ENCODE data around the gene AACS.
"Not testable (repeated sequence)": the region's sequence is repeated elsewhere in the genome, so short reads cannot be mapped to it uniquely, and the experiment has no call there.

Gene AACS

GRCh38 chr12:125092872-125093680 lies 27.8 kb downstream of the AACS start:
- DNase-seq, result no peak

GRCh38 chr12:125093681-125094330 lies 28.6 kb downstream of the AACS start:
- no peak for DNase-seq

DNA sequence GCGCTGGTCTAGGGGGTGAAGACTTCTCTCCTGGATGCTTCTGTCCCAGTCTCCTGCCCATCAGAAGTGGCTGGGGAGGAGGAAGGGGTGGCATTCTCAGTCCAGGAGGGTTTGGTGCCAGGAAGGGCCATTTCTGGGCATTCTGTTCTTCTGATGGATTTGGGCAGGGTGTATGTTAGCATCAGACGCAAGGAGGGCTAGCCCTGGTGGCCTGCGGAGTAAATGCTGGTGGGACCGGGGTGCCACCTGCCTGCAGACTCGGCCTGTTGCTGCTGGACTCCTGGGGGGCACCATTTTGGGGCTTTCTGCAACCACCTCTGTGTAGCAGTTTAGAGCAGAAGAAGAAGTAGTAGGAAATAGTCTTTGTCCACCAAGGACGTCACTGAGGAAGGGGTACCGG lies 31.7 kb downstream of the AACS start:
- DNase-seq, result no peak

DNA sequence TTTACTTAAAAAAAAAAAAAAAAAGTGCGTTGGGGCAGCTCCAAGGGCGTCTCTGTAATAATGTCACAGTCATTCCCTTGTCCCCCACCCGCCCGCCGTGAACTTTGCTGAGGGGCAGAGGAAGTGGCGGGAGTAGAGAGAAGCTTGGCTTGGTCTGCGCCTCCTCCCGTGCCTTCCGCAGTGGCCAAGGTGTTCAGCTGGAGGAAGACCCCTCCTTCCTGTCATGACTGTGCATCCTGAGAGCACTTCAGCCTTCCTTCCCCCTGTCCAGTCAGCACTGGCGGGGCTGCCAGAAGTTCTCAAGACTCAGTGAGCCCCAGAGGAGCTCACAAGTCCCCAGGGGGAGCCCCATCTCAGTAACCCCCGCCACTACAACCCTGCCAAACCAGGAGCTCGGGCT lies 32.2 kb downstream of the AACS start:
- no peak for DNase-seq

GRCh38 chr12:125098676-125099408 lies 33.6 kb downstream of the AACS start:
- DNase-seq, result no peak

- no peak for DNase-seq
Measured at GRCh38 chr12:125099409-125099782, 34.2 kb downstream of the AACS start.

GRCh38 chr12:125100551-125101434 lies 35.6 kb downstream of the AACS start:
- no peak for DNase-seq

DNA sequence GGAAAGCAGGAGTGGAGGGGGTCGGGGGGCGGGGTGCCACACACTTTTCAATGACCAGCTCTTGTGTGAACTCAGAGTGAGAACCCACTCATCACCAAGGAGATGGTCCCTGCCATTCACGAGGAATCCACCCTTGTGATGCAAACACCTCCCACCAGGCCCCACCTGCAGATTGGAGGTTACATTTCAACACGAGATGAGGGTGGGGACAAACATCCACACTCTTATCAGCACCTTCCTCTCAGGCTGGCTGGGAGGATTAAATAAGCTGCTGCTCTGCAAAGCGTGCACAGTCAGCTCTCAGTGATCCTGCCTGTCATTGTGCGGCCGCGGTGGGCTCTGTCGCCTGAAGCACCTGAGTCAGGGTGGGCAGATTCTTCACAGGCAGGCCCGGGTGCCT lies 39.7 kb downstream of the AACS start:
- DNase-seq, result no peak

DNA sequence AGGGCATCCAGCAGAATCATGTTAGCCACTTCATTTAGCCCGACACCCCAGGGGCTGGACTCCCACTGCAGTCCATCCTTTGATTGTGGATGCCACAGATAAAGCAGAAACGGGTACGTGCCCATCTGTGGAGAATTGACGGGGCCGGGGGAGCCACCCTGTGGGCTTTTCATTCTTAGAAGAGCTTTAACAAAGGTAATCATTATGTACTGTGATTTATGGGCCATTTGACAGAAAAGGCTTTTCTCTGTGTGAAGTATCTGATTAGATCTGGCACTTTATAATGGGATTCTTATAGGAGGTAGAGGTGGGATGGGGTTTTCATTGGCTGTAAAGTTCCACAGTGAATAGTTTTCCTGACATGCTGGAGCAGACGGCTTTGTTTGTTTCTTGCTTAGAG lies 40.4 kb downstream of the AACS start:
- DNase-seq, result no peak

DNA sequence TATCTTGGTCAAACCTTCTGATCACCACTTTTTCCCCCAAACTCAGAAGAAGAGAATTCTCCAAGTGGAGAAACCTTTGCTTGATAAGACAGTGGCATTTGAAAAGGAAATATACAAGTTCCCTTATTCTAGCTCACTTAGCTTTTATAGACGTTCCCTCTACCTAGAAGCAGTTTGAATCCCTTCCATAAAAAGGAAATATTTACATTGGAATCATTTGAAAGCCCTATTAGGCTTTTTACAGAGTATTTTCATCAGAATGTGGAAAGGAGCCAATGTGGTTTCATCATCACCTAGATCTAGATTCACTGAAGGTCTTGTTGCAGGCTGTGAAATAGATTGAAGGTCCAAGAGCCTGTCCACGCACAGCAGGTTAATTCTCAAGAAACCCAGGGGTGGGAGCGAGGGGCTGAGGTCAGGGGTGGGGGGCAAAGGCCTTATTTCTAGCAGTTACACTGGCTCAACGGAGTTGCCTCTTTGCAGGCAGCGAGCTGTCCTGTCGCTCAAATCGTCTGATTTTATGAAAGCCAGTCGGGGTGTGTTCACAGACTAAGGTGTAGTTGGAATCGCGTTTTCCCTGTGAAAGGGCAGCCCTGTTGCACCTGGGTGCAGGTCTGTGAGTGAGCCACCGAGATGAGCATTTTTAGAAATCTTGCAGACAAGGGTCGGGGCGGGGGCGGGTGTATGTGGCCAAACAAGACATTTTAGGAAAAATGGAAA lies 45.6 kb downstream of the AACS start:
- DNase-seq, result no peak

- no peak for DNase-seq
Measured at GRCh38 chr12:125111403-125111802, 46.2 kb downstream of the AACS start.

- not testable (repeated sequence) for DNase-seq
Measured at GRCh38 chr12:125112614-125113013, 47.4 kb downstream of the AACS start.

DNA sequence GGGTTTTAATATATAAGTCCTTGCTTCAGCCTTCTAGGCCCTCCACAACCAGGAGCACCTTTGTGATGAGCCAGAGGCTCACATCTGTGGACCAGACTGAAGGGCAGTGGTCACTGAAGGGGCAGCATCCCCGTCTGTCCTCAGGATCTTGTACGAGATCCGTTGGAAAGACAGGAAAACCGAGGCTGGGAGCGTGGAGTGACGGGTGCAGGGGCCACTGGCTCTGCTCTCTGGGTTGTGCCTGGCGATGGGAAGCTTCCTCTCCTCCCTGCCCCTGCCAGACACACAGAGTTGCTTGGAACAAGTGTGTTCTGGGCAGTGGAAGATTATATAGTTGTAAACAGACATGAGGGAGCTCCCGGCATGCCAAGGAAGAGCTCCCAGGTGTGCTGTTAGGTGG lies 48.0 kb downstream of the AACS start:
- DNase-seq, result no peak

GRCh38 chr12:125113789-125114188 lies 48.6 kb downstream of the AACS start:
- DNase-seq, result no peak

GRCh38 chr12:125114365-125115141 lies 49.3 kb downstream of the AACS start:
- no peak for DNase-seq

DNA sequence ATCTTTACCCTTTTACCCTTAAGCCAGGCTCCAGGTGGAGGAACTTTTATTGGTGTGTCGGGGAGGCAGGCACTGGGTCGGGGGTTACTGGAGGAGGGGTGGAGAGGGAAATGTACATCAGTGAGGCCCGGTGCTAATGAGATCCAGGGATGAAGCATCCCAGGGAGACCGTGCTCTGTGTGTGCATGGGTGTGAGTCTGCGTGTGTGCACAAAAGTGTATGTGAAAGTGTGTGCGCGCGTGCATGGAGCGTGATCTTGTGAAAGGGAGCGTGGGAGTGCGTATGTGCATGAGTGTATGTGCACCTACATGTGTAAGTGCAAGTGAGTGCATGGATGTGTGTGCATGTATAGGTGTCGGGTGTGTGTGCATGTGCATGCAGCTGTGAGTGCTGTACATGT lies 55.3 kb downstream of the AACS start:
- no peak for DNase-seq

DNA sequence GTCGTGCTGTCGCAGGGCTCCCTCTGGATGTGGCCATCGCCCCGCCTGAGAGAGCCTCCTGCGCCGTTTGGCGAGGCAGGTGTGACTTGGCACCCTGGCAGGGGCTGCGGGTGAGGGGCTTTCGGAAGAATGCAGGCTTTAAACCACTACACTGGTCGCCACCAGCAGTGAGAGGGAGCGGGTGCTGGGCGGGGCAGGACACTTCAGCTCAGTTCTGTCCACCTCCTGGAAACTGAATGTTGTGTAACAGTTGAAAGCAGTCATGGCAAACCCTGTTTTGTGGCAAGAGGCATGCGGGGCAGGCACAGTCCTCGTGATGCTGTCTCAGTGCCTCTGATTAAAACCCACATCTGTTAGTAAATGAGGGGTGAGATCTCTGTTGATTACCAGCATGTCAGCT lies 55.9 kb downstream of the AACS start:
- DNase-seq, result no peak

GRCh38 chr12:125122668-125123067 lies 57.4 kb downstream of the AACS start:
- DNase-seq, result no peak

DNA sequence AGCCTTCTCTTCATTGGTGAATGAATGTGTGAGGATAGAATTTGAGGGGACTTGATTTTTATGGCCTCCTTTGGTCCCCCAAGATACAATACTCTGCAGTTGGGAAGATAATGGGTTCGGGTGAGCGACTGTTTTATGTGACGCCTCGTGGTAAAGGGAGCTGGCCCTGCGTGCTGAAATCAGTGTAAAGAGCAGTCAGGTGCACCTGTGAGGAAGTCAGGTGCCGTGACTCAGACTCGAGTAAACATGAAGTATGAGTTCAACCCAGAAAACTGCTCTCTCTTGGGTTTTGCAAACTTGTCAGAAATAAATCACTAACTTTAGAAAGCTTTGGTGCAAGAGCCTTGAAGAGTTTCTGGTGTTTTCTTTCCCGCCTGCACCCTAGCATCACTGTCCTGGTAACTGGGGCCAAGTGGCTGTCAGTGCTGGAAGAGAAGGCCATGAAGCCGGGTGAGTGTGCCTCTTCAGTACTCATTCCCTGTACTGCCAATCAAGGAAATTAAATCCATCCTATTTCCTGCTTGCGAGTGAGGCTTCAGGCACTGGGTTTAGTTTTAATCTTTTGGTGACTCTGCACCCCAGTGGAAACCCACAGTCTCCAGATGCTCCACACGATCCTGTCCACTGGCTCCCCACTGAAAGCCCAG lies 59.2 kb downstream of the AACS start:
- no peak for DNase-seq

DNA sequence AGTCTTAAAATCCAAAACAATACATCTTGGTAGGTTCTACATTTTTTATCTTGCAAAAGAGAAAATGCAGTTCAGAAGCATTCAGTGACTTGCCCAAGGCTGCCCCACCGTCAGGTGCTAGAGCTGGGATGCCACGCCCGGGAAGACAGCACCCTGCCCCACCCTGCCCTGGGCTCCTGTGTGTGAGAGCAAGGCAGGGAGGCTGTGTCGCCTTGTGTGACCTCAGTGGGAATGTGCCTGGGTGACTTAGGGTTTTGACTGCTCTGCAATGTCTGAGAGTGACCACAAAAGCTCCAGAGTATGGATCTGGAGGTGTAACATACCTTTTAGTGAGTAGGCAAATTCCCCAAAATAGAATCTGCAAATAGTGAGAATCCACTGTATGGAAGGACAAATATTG lies 60.0 kb downstream of the AACS start:
- no peak for DNase-seq
